HEK293T (cell line): ENCODE data around the gene TMEM9B.

Experiments
- BHLHE40 ChIP-seq: fragments of 450-650 bp; IDR thresholded peaks from 2 replicates; pipeline ENCODE4 v1.6.1; 2016; ENCODE audit warnings: mild to moderate bottlenecking, moderate library complexity, borderline replicate concordance
- ELF4 ChIP-seq: fragments of 450-650 bp; IDR thresholded peaks from 2 replicates; pipeline ENCODE4 v1.6.1; 2017; ENCODE audit warnings: antibody characterized with exemption
- FOXA1 ChIP-seq: fragments of 450-650 bp; IDR thresholded peaks from 2 replicates; pipeline ENCODE4 v1.6.1; 2016; ENCODE audit warnings: mild to moderate bottlenecking
- FOXK2 ChIP-seq: fragments of 450-650 bp; IDR thresholded peaks from 2 replicates; pipeline ENCODE4 v1.6.1; 2016; ENCODE audit warnings: mild to moderate bottlenecking
- FOXM1 ChIP-seq: fragments of 450-650 bp; IDR thresholded peaks from 2 replicates; pipeline ENCODE4 v1.6.1; 2017; ENCODE audit warnings: mild to moderate bottlenecking, borderline replicate concordance
- HDGF ChIP-seq: fragments of 450-650 bp; IDR thresholded peaks from 2 replicates; pipeline ENCODE4 v1.6.1; 2017; ENCODE audit warnings: antibody characterized with exemption, borderline replicate concordance
- L3MBTL2 ChIP-seq: fragments of 450-650 bp; conservative IDR thresholded peaks from 2 replicates; pipeline ENCODE4 v1.6.1; 2016; ENCODE audit warnings: mild to moderate bottlenecking
- LEF1 ChIP-seq: fragments of 450-650 bp; IDR thresholded peaks from 2 replicates; pipeline ENCODE4 v1.6.1; 2017; ENCODE audit warnings: mild to moderate bottlenecking, borderline replicate concordance
- SUZ12 ChIP-seq: fragments of 450-650 bp; IDR thresholded peaks from 2 replicates; pipeline ENCODE4 v1.6.1; 2016; ENCODE audit warnings: mild to moderate bottlenecking
- ZNF384 ChIP-seq: fragments of 450-650 bp; IDR thresholded peaks from 2 replicates; pipeline ENCODE4 v1.6.1; 2016

DNA sequence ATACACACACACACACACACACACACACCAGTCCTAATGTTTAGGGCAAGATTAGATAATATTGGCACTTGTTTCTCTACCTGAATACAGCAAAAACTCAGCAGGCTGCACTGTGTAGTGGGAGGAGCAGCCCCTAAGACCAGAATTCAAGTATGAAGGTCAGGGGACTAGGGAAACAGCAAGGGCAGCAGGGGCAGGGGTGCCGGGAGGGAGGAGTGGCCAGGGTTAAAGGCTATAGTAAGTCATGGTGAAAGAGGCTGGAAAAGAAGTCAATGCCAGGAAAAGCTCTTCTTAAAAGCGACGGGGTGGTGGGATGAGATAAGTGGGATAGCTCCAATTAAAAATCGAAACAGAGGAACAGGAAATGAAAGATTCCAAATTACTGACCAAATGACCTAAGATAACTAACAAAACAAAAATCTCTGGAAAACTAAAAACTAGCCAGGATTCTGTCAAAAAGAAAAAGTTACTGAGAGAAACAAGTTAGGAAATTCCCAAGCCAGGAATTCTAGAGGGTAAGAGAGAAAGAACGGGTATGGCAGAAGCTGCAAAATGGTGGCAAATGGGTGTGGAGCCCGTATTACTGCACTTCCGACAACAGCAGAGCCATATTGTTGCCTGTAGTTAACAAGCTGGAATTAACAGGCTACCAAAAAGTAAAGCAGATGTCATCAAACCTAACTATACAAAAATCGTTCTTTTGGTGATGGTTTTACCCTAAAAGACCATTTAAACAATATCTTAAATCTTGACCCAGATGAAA, 22.7 kb downstream of the TMEM9B start:
- TF ChIP-seq FOXM1 = no peak
- TF ChIP-seq FOXK2 = no peak
- TF ChIP-seq HDGF = no peak
- no peak for TF ChIP-seq FOXA1
- no peak for TF ChIP-seq ELF4
- TF ChIP-seq L3MBTL2 = no peak
- no peak for TF ChIP-seq ZNF384
- no peak for TF ChIP-seq SUZ12
- no peak for TF ChIP-seq LEF1
- TF ChIP-seq BHLHE40 = no peak
